Stimulated activated naive B cell treated with anti-CD40 and anti-IgM and Interleukin-4, amounts not matched to agents 10 μg/mL and 1 μg/mL and 100 μg/mL, for 72 hours (primary cell): ENCODE measurements around the gene KREMEN2.

Source experiments
- ATAC-seq, 2 donors: fragments of 150-1000 bp; cut with Tn5 transposase; replicated peaks; 2 replicates each; pipeline ENCODE4 v1.10.0; 2021; ENCODE audit warnings: moderate library complexity in 1 of 2
- DNase-seq: peaks from one replicate; pipeline ENCODE4 v3.0.0; 2021
- H3K27ac Mint-ChIP-seq: one replicate; pipeline ENCODE4 v1.8.0; 2022; ENCODE audit warnings: mild to moderate bottlenecking, mixed read lengths
- H3K27me3 Mint-ChIP-seq, 2 donors: one replicate each; pipeline ENCODE4 v1.8.0; 2022; ENCODE audit warnings: mixed read lengths in 2 of 2
- H3K36me3 Mint-ChIP-seq, 2 donors: one replicate each; pipeline ENCODE4 v1.8.0; 2022; ENCODE audit warnings: mixed read lengths in 2 of 2, mild to moderate bottlenecking in 1 of 2
- H3K4me1 Mint-ChIP-seq, 2 donors: one replicate each; pipeline ENCODE4 v1.8.0; 2022; ENCODE audit warnings: mixed read lengths in 2 of 2, mild to moderate bottlenecking in 1 of 2
- H3K4me3 Mint-ChIP-seq, 2 donors: one replicate each; pipeline ENCODE4 v1.8.0; 2022; ENCODE audit warnings: mild to moderate bottlenecking in 2 of 2, mixed read lengths in 2 of 2, moderate library complexity in 1 of 2
- H3K9me3 Mint-ChIP-seq, 2 donors: one replicate each; pipeline ENCODE4 v1.8.0; 2022; ENCODE audit warnings: mixed read lengths in 2 of 2, mild to moderate bottlenecking in 1 of 2

Gene KREMEN2

GRCh38 chr16:2985462-2985861 lies 21.4 kb downstream of the KREMEN2 start:
- H3K36me3 Mint-ChIP-seq: no peaks in the 10 kb centered on the region
- no peak overlapping the region for H3K27ac Mint-ChIP-seq
- ATAC-seq (no peak), DNase-seq (no peak)
- no peaks in the 10 kb centered on the region for H3K9me3 Mint-ChIP-seq
- no peak overlapping the region for H3K4me3 Mint-ChIP-seq
- H3K4me1 Mint-ChIP-seq: peaks cover 8 to 32% of the 10 kb centered on the region in 2 donors
- peaks cover 10 to 24% of the 10 kb centered on the region in 2 donors for H3K27me3 Mint-ChIP-seq

DNA sequence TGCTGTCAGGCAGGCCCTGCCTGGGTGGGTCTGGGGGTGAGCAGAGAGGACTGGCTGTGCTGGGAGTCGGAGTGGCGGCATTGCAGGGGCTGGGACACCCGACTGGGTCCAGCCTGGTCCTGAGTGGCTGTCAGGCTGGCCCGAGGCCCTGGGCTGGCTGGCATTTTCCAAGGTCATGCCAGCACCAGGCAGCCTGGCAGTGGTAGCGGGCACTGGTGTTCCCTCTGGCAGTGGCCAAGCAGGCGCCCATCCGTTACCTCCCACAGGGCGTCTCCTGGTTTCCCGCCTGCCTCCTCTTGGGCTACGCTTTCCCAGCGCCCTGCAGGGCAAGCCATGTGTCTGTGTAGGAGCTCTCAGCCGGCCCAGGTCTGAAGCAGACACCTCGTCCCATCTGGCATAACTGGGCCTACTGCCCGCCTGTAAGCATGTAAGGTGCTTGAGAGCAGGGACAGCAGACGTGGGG lies 21.8 kb downstream of the KREMEN2 start:
- H3K27me3 Mint-ChIP-seq: peaks cover 10 to 24% of the 10 kb centered on the region in 2 donors
- H3K36me3 Mint-ChIP-seq: no peaks in the 10 kb centered on the region
- H3K4me1 Mint-ChIP-seq: peaks cover 8 to 29% of the 10 kb centered on the region in 2 donors
- ATAC-seq (no peak), DNase-seq (no peak)
- no peaks in the 10 kb centered on the region for H3K9me3 Mint-ChIP-seq
- H3K4me3 Mint-ChIP-seq: no peak overlapping the region
- H3K27ac Mint-ChIP-seq: no peak overlapping the region

GRCh38 chr16:2986623-2987188 lies 22.6 kb downstream of the KREMEN2 start:
- Mint-ChIP-seq H3K27ac (no peak overlapping the region), H3K36me3 (no peaks in the 10 kb centered on the region), H3K4me1 (peaks cover 7 to 21% of the 10 kb centered on the region in 2 donors), H3K27me3 (peaks cover 10 to 24% of the 10 kb centered on the region in 2 donors), H3K9me3 (no peaks in the 10 kb centered on the region), H3K4me3 (no peak overlapping the region)
- no peak for ATAC-seq
- DNase-seq: no peak

- Mint-ChIP-seq H3K36me3 (no peaks in the 10 kb centered on the region), H3K4me1 (peaks cover 5 to 15% of the 10 kb centered on the region in 2 donors), H3K27me3 (peaks cover 10 to 24% of the 10 kb centered on the region in 2 donors), H3K9me3 (no peaks in the 10 kb centered on the region), H3K27ac (no peak overlapping the region), H3K4me3 (no peak overlapping the region)
- ATAC-seq (no peak), DNase-seq (no peak)
Observed at GRCh38 chr16:2987286-2987685, 23.2 kb downstream of the KREMEN2 start.

DNA sequence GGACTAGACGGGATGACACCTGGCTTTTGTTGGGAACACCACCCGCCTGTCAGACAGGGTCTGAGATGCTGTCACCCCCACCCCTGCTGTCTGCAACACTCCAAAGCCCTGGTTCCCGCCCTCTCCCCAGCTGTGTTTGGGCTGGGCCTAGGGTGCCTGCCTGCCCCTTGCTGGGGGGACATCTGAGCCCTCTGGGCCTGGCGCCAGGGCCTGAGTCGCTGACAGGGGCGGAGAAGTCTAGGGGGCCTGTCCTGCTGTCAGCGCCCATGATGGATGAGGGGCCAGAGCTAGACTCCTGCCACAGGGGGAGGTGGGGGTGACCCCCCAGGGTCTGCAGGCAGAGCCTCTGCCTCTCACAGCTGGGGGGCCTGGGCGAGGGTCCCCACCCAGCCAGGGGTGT lies 23.8 kb downstream of the KREMEN2 start:
- ATAC-seq: no peak
- H3K36me3 Mint-ChIP-seq: no peaks in the 10 kb centered on the region

GRCh38 chr16:2988590-2989099 lies 24.6 kb downstream of the KREMEN2 start:
- H3K27ac Mint-ChIP-seq: no peak overlapping the region
- no peaks in the 10 kb centered on the region for H3K9me3 Mint-ChIP-seq
- H3K4me1 Mint-ChIP-seq: peaks cover 3 to 4% of the 10 kb centered on the region in 2 donors
- no peak overlapping the region for H3K4me3 Mint-ChIP-seq
- peaks cover 10 to 24% of the 10 kb centered on the region in 2 donors for H3K27me3 Mint-ChIP-seq
- no peak for DNase-seq
- no peak for ATAC-seq
- no peaks in the 10 kb centered on the region for H3K36me3 Mint-ChIP-seq

More for the DNA sequence above, 23.8 kb downstream of the KREMEN2 start:
- H3K4me3 Mint-ChIP-seq: no peak overlapping the region
- no peaks in the 10 kb centered on the region for H3K9me3 Mint-ChIP-seq
- no peak for DNase-seq
- peaks cover 3 to 10% of the 10 kb centered on the region in 2 donors for H3K4me1 Mint-ChIP-seq
- no peak overlapping the region for H3K27ac Mint-ChIP-seq
- peaks cover 10 to 24% of the 10 kb centered on the region in 2 donors for H3K27me3 Mint-ChIP-seq

GRCh38 chr16:2990891-2991290 lies 26.8 kb downstream of the KREMEN2 start:
- Mint-ChIP-seq H3K27me3 (peaks cover 10 to 27% of the 10 kb centered on the region in 2 donors), H3K9me3 (no peaks in the 10 kb centered on the region), H3K4me1 (no peaks in the 10 kb centered on the region), H3K36me3 (no peaks in the 10 kb centered on the region), H3K4me3 (no peak overlapping the region), H3K27ac (no peak overlapping the region)
- no peak for DNase-seq
- no peak for ATAC-seq

GRCh38 chr16:2991566-2992261 lies 27.6 kb downstream of the KREMEN2 start:
- Mint-ChIP-seq H3K4me3 (no peak overlapping the region), H3K27ac (no peak overlapping the region), H3K36me3 (no peaks in the 10 kb centered on the region), H3K4me1 (no peaks in the 10 kb centered on the region), H3K27me3 (peaks cover 7 to 36% of the 10 kb centered on the region in 2 donors), H3K9me3 (no peaks in the 10 kb centered on the region)
- no peak for DNase-seq
- peak in 1 of 2 donors; percentile 8 for ATAC-seq

DNA sequence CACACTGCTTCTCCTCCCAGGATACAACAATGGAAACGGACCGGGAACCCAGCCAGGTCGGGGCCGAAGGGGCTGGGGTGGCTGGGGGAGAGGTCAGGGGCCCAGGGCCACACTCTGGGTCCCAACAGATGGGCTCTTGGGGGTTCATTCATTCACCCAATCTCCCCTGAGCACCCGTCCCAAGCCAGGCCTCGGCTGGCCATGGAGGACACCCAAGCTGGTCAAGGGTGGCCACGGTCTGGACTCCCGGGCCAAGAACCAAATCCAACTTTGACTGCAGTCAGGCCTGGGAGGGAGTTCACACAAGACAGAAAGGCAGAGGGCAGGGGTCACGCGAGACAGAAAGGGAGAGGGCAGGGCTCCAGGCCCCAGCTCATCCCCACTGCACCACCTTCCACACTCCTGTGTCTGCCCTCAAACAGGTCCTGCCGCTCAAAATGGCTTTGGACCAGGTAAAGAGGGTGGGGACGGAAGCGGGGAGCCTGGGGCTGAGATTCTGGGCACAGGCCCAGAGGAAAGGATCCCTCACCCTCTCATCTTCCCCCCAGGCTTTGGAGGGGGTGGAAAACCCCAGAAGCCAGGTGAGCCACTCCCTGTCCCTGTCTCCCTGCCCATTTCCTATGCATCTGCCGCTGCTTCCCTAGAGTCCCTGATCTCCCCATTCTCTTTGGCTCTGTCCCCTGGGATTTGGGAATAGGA lies 28.5 kb downstream of the KREMEN2 start:
- no peak for ATAC-seq
- no peak overlapping the region for H3K4me3 Mint-ChIP-seq
- H3K36me3 Mint-ChIP-seq: no peaks in the 10 kb centered on the region
- no peak overlapping the region for H3K27ac Mint-ChIP-seq
- no peak for DNase-seq
- H3K27me3 Mint-ChIP-seq: peaks cover 5 to 39% of the 10 kb centered on the region in 2 donors
- H3K4me1 Mint-ChIP-seq: no peaks in the 10 kb centered on the region
- H3K9me3 Mint-ChIP-seq: no peaks in the 10 kb centered on the region

- Mint-ChIP-seq H3K36me3 (no peaks in the 10 kb centered on the region), H3K9me3 (no peaks in the 10 kb centered on the region), H3K27me3 (peaks cover 11 to 31% of the 10 kb centered on the region in 2 donors), H3K4me1 (no peaks in the 10 kb centered on the region), H3K4me3 (no peak overlapping the region), H3K27ac (no peak overlapping the region)
- ATAC-seq (no peak), DNase-seq (no peak)
Observed at GRCh38 chr16:2996298-2996697, 32.2 kb downstream of the KREMEN2 start.

DNA sequence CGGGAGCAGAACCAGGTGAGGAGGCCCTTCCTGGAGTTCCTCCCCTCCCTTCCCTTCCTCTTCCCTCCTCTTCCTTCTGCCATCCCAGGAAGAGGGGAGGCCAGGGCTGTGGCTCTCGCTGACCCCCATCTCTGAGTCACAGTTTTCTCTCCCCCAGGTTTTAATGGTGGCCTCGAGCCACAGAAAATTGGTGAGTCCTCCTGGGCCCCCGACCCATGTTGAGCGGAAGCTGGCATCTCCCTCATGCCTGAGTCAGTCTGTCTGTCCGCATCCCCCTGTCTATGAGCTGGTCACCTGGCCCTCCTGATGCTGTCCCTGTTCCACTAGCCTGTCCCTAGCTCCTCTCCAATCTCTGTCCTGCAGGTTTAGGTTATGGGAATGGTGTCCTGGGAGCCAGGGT lies 35.9 kb downstream of the KREMEN2 start:
- Mint-ChIP-seq H3K9me3 (no peaks in the 10 kb centered on the region), H3K27me3 (peaks cover 15 to 31% of the 10 kb centered on the region in 2 donors)

GRCh38 chr16:3000540-3000939 lies 36.5 kb downstream of the KREMEN2 start:
- H3K4me3 Mint-ChIP-seq: no peak overlapping the region
- H3K36me3 Mint-ChIP-seq: no peaks in the 10 kb centered on the region
- ATAC-seq: no peak
- H3K27ac Mint-ChIP-seq: no peak overlapping the region
- H3K9me3 Mint-ChIP-seq: no peaks in the 10 kb centered on the region
- H3K4me1 Mint-ChIP-seq: peaks cover 4 to 6% of the 10 kb centered on the region in 2 donors
- DNase-seq: no peak
- H3K27me3 Mint-ChIP-seq: peaks cover 16 to 31% of the 10 kb centered on the region in 2 donors

More for the DNA sequence above, 35.9 kb downstream of the KREMEN2 start:
- ATAC-seq: no peak
- no peaks in the 10 kb centered on the region for H3K36me3 Mint-ChIP-seq
- H3K27ac Mint-ChIP-seq: no peak overlapping the region
- no peak overlapping the region for H3K4me3 Mint-ChIP-seq
- H3K4me1 Mint-ChIP-seq: peaks cover 3 to 5% of the 10 kb centered on the region in 2 donors
- no peak for DNase-seq

DNA sequence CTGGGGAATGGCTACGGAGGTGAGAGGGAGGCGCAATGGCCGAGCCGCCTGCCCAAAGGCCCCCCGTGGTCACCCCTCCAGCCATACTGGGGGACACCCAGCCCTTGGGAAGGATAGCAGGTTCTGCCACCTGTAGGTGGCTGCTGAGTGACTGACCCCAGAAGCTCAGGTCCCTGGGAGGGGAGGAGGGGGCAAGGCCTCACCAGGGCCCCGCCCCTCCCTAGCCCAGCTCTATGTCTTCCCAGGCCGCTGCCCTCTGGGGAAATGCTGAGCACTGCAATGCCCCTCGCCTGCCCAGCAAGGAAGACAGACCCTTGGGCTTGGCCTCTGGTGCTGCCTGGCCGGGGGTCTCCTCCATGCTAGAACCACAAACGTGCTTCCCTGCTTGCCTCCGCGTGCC lies 37.2 kb downstream of the KREMEN2 start:
- Mint-ChIP-seq H3K9me3 (no peaks in the 10 kb centered on the region), H3K27me3 (peaks cover 16 to 23% of the 10 kb centered on the region in 2 donors), H3K4me1 (peaks cover 4 to 6% of the 10 kb centered on the region in 2 donors), H3K4me3 (no peak overlapping the region), H3K27ac (no peak overlapping the region), H3K36me3 (no peaks in the 10 kb centered on the region)
- DNase-seq: no peak
- no peak for ATAC-seq

DNA sequence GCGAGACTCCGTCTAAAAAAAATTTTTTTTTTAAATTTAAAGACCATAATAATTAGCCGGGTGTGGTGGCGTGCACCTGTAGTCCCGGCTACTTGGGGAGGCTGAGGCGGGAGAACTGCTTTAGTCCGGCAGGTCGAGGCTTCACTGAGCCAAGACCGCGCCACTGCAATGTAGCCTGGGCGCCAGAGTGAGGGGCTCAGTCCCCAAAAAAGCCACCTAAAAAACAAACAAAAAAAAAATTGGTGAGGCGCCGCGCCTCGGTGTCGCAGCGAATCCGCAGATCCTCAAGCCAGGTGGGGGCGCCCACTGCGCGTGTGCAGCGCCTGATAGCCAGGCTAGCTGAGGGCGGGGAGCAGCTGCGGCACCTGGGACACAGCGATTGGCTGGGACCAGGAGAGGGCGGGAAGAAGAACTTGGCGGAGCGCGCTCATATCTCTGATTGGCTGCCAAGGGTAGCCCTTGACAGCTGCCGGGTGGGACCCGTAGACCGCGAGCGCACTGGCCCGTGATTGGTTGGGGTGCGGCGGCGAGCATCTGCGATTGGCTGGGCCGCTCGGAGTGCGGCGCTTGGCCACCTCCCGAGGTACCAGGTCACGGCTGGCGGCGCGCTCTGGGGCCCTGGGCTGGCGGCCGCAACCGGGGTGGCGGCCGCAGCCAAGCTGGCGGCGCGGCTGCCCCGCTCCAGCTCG lies 39.7 kb downstream of the KREMEN2 start:
- H3K4me1 Mint-ChIP-seq: peaks cover 23 to 27% of the 10 kb centered on the region in 2 donors
- ATAC-seq: peak; percentile 99
- no peaks in the 10 kb centered on the region for H3K36me3 Mint-ChIP-seq
- H3K27ac Mint-ChIP-seq: no peak overlapping the region
- H3K4me3 Mint-ChIP-seq: peak overlapping the region; percentile 74 to 76
- no peaks in the 10 kb centered on the region for H3K9me3 Mint-ChIP-seq
- H3K27me3 Mint-ChIP-seq: peaks cover 16 to 20% of the 10 kb centered on the region in 2 donors
- DNase-seq: peak; percentile 98
